HT1080 (cell line): ENCODE results near the gene CYP1A2. TPM values are rescaled to one million over a fixed set of nuclear protein-coding genes. Genes with fewer than 3 reads are reported as not detected.

Experiments used
- DNase-seq: peaks from one replicate; pipeline ENCODE4 v3.0.0-alpha.2; 2015; ENCODE audit warnings: low read depth
- total RNA-seq: library from RNA; depleted of rRNA; stranded (reverse); fragments of >200 nt; shearing (Covaris generic); gene quantifications from 2 replicates; pipeline ENCODE4 v1.2.3, GENCODE V29; 2014

CYP1A2 gene
- total RNA-seq, 1 experiment from 2014 or later: not detected

GRCh38 chr15:74788683-74789151, 40.1 kb downstream of the CYP1A2 start:
- no peak for DNase-seq

- no peak for DNase-seq
These were observed 40.6 kb downstream of the CYP1A2 start for GRCh38 chr15:74789171-74789631.

GRCh38 chr15:74789741-74790079, 41.1 kb downstream of the CYP1A2 start:
- no peak for DNase-seq

GRCh38 chr15:74790080-74790916, 41.7 kb downstream of the CYP1A2 start:
- peak; percentile 94 for DNase-seq

GRCh38 chr15:74791007-74791406, 42.4 kb downstream of the CYP1A2 start:
- DNase-seq: no peak

- DNase-seq: no peak
These were observed 43.0 kb downstream of the CYP1A2 start for GRCh38 chr15:74791667-74792066.

- no peak for DNase-seq
These were observed 43.8 kb downstream of the CYP1A2 start for GRCh38 chr15:74792227-74793016.

- DNase-seq: no peak
These were observed 44.7 kb downstream of the CYP1A2 start for GRCh38 chr15:74793135-74794028.

- no peak for DNase-seq
These were observed 45.8 kb downstream of the CYP1A2 start for GRCh38 chr15:74794248-74794969.

GRCh38 chr15:74794970-74795349, 46.3 kb downstream of the CYP1A2 start:
- DNase-seq: no peak

GRCh38 chr15:74795966-74796625, 47.5 kb downstream of the CYP1A2 start:
- no peak for DNase-seq

- no peak for DNase-seq
These were observed 50.0 kb downstream of the CYP1A2 start for GRCh38 chr15:74798388-74799254.

- DNase-seq: no peak
These were observed 50.7 kb downstream of the CYP1A2 start for GRCh38 chr15:74799255-74799855.

GRCh38 chr15:74799856-74800558, 51.4 kb downstream of the CYP1A2 start:
- peak; percentile 73 for DNase-seq

GRCh38 chr15:74800559-74801094, 52.0 kb downstream of the CYP1A2 start:
- no peak for DNase-seq

- no peak for DNase-seq
These were observed 52.8 kb downstream of the CYP1A2 start for GRCh38 chr15:74801311-74801997.

- DNase-seq: no peak
These were observed 53.6 kb downstream of the CYP1A2 start for GRCh38 chr15:74802290-74802689.
